Body of pancreas (tissue), 4 donors: ENCODE results near the gene TRAM2.

Source experiments
- CTCF ChIP-seq, 7 experiments: fragments of 450-650 bp in 4 of 7; fragments of 200-600 bp in 3 of 7; sonication (generic) in 3 of 7; IDR thresholded peaks; one replicate each; pipeline ENCODE4 v1.5.1; 2016 to 2019; ENCODE audit warnings: antibody characterized with exemption in 7 of 7
- POLR2A ChIP-seq, 3 donors: fragments of 450-650 bp; IDR thresholded peaks; one replicate each; pipeline ENCODE4 v1.6.1; 2016; ENCODE audit warnings: antibody characterized with exemption in 3 of 3, mild to moderate bottlenecking in 2 of 3

DNA sequence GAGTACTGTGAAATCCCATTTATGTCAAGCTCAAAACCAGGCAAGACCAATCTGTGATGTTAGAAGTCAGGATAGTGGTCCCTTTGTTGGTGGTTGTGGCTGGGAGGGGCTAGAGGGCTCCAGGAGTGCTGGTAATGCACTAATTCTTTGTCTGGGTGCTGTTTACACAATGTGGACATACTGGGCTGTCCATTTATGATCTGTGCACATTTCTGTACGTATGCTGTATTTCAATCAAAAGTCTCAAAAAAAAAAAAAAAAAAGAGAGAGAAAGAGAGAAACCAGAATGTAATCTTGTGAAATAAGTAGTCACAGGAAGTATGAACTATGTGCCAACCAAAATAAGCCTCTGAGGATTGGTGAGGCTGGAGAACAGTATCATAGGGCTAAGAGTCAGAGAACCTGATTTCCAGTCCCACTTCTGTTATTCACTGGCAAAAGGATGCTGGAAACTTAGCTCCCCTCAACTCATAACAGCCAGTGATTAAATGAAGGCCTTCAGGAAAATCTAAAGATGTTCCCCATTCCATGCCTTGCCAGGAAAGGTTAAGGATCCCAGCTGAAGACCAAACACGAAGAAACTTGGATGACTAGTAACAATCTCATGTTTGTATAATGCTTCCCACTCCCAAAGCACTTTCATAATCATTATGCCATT, 19.6 kb upstream of the TRAM2 start:
- TF ChIP-seq POLR2A (IDR thresholded peaks at IDR 0.05) (no peak), CTCF (IDR thresholded peaks at IDR 0.05) (no peak)
